Hepatocyte (in vitro differentiated cells): ENCODE data around the gene CRACR2B. TPM values are rescaled to one million over a fixed set of nuclear protein-coding genes. Genes with fewer than 3 reads are reported as not detected.
A peak's percentile ranks its signal among the peaks of the same experiment; 100 is the strongest.

Source experiments
- DNase-seq: peaks from one replicate; pipeline ENCODE4 v3.0.0-alpha.2; 2016; ENCODE audit warnings: low spot score
- H2AFZ ChIP-seq: fragments of 200-600 bp; sonication (generic); 2 replicates; pipeline ENCODE4 v1.6.0; 2016; ENCODE audit warnings: antibody characterized with exemption, mild to moderate bottlenecking
- H3K27ac ChIP-seq: fragments of 200-600 bp; sonication (generic); 2 replicates; pipeline ENCODE4 v1.5.1; 2016; ENCODE audit warnings: mild to moderate bottlenecking
- H3K27me3 ChIP-seq: fragments of 200-600 bp; sonication (generic); 2 replicates; pipeline ENCODE4 v1.6.1; 2016
- H3K36me3 ChIP-seq: fragments of 200-600 bp; sonication (generic); replicated peaks from 2 replicates; pipeline ENCODE4 v1.5.1; 2016; ENCODE audit warnings: low read depth; ENCODE audit not compliant: insufficient read depth
- H3K4me1 ChIP-seq: fragments of 200-600 bp; sonication (generic); 2 replicates; pipeline ENCODE4 v1.5.1; 2016; ENCODE audit warnings: mild to moderate bottlenecking, moderate library complexity; ENCODE audit not compliant: insufficient read depth
- H3K4me2 ChIP-seq: fragments of 200-600 bp; sonication (generic); 2 replicates; pipeline ENCODE4 v1.6.0; 2016
- H3K4me3 ChIP-seq: fragments of 200-600 bp; sonication (generic); 2 replicates; pipeline ENCODE4 v1.5.1; 2016; ENCODE audit warnings: mild to moderate bottlenecking
- H3K79me2 ChIP-seq: fragments of 200-600 bp; sonication (generic); 2 replicates; pipeline ENCODE4 v1.6.0; 2017; ENCODE audit warnings: mild to moderate bottlenecking
- H3K9me2 ChIP-seq: fragments of 200-600 bp; sonication (generic); replicated peaks from 2 replicates; pipeline ENCODE4 v1.6.0; 2017; ENCODE audit warnings: mild to moderate bottlenecking; ENCODE audit not compliant: insufficient read depth
- H3K9me3 ChIP-seq: fragments of 200-600 bp; sonication (generic); 2 replicates; pipeline ENCODE4 v1.5.1; 2016; ENCODE audit warnings: low read depth, mild to moderate bottlenecking
- H4K20me1 ChIP-seq: fragments of 200-600 bp; sonication (generic); 2 replicates; pipeline ENCODE4 v1.6.0; 2016; ENCODE audit warnings: mild to moderate bottlenecking; ENCODE audit not compliant: insufficient read depth, poor library complexity, severe bottlenecking
- CTCF ChIP-seq: fragments of 200-600 bp; sonication (generic); IDR thresholded peaks from 2 replicates; pipeline ENCODE4 v1.5.1; 2016; ENCODE audit warnings: antibody characterized with exemption, mild to moderate bottlenecking; ENCODE audit not compliant: poor library complexity
- EZH2 ChIP-seq: fragments of 200-600 bp; sonication (generic); IDR thresholded peaks from 2 replicates; pipeline ENCODE4 v1.6.1; 2016; ENCODE audit warnings: antibody characterized with exemption, mild to moderate bottlenecking, borderline replicate concordance
- EZH2phosphoT487 ChIP-seq: fragments of 200-600 bp; sonication (generic); IDR thresholded peaks from one replicate; pipeline ENCODE4 v1.6.1; 2018; ENCODE audit warnings: antibody characterized with exemption, mild to moderate bottlenecking, low read depth, moderate library complexity; ENCODE audit not compliant: unreplicated experiment, severe bottlenecking
- WGBS: methylation state at CpG from one replicate; pipeline ENCODE4 v1.1.6; 2016; ENCODE audit warnings: low lambda C conversion rate; ENCODE audit errors: missing lambda C conversion rate; 5-methylcytosine and 5-hydroxymethylcytosine counted together
- polyA plus RNA-seq: library from polyadenylated mRNA; unstranded; fragments of >200 nt; fragmentation: Nextera tagmentation; extraction: Ambion mirVana; gene quantifications from 2 replicates; pipeline ENCODE4 v1.2.1, GENCODE V29; 2016
- total RNA-seq: library from RNA; depleted of rRNA; stranded (reverse); fragments of >200 nt; gene quantifications from 2 replicates; pipeline ENCODE4 v1.2.3, GENCODE V29; 2014

The CRACR2B gene
- total and polyA plus RNA-seq, 2 experiments from 2014 or later: 9.7 to 33.2 TPM

- no peak overlapping the region for H2AFZ ChIP-seq
- H3K9me3 ChIP-seq: no peaks in the 10 kb centered on the region
- TF ChIP-seq EZH2phosphoT487 (no peak), CTCF (no peak), EZH2 (no peak)
- H3K4me2 ChIP-seq: no peak overlapping the region
- peaks cover 16% of the 10 kb centered on the region for H4K20me1 ChIP-seq
- H3K4me1 ChIP-seq: peaks cover 35% of the 10 kb centered on the region
- H3K9me2 ChIP-seq: no peaks in the 10 kb centered on the region
- no peaks in the 10 kb centered on the region for H3K36me3 ChIP-seq
- H3K4me3 ChIP-seq: no peak overlapping the region
- peaks cover 21% of the 10 kb centered on the region for H3K27me3 ChIP-seq
- WGBS: 86% methylated on average over 10 of the region's 11 CpGs
- H3K79me2 ChIP-seq: peaks cover 19% of the 10 kb centered on the region
- no peak for DNase-seq
- H3K27ac ChIP-seq: no peak overlapping the region
Observed at GRCh38 chr11:824942-825341, 2.8 kb upstream of the CRACR2B start.

GRCh38 chr11:825366-826226 is 2.1 kb upstream of the CRACR2B start:
- no peak overlapping the region for H3K4me3 ChIP-seq
- H3K4me1 ChIP-seq: peaks cover 37% of the 10 kb centered on the region
- H3K9me2 ChIP-seq: no peaks in the 10 kb centered on the region
- H3K36me3 ChIP-seq: no peaks in the 10 kb centered on the region
- H3K4me2 ChIP-seq: peak overlapping the region; percentile 96
- H3K27ac ChIP-seq: no peak overlapping the region
- DNase-seq: no peak
- 77% methylated on average over 12 of the region's 12 CpGs for WGBS
- TF ChIP-seq EZH2: no peak
- H4K20me1 ChIP-seq: peaks cover 15% of the 10 kb centered on the region
- H3K27me3 ChIP-seq: peaks cover 21% of the 10 kb centered on the region
- no peaks in the 10 kb centered on the region for H3K9me3 ChIP-seq
- peaks cover 14% of the 10 kb centered on the region for H3K79me2 ChIP-seq
- H2AFZ ChIP-seq: no peak overlapping the region

GRCh38 chr11:826227-826621 is 1.5 kb upstream of the CRACR2B start:
- Histone ChIP-seq H3K27ac (peak overlapping the region; percentile 83), H3K9me3 (no peaks in the 10 kb centered on the region), H3K36me3 (no peaks in the 10 kb centered on the region), H3K4me1 (peaks cover 35% of the 10 kb centered on the region), H3K79me2 (peaks cover 8% of the 10 kb centered on the region), H3K4me3 (no peak overlapping the region), H4K20me1 (peaks cover 9% of the 10 kb centered on the region), H3K27me3 (peaks cover 21% of the 10 kb centered on the region), H3K9me2 (no peaks in the 10 kb centered on the region), H3K4me2 (peak overlapping the region; percentile 96), H2AFZ (no peak overlapping the region)
- TF ChIP-seq EZH2phosphoT487 (no peak), CTCF (no peak), EZH2 (no peak)
- 69% methylated on average over 9 of the region's 9 CpGs for WGBS
- DNase-seq: no peak

GRCh38 chr11:826836-827145 is 928 bp upstream of the CRACR2B start:
- Histone ChIP-seq H2AFZ (peak overlapping the region; percentile 49), H3K4me1 (peaks cover 37% of the 10 kb centered on the region)

More at GRCh38 chr11:826836-827145, 928 bp upstream of the CRACR2B start:
- Histone ChIP-seq H3K36me3 (no peaks in the 10 kb centered on the region), H3K9me2 (no peaks in the 10 kb centered on the region), H3K27ac (peak overlapping the region; percentile 83), H3K9me3 (no peaks in the 10 kb centered on the region), H3K4me3 (peak overlapping the region; percentile 14), H3K27me3 (peaks cover 21% of the 10 kb centered on the region), H3K79me2 (peaks cover 2% of the 10 kb centered on the region), H3K4me2 (peak overlapping the region; percentile 96), H4K20me1 (peaks cover 3% of the 10 kb centered on the region)
- DNase-seq: no peak
- TF ChIP-seq EZH2: peak; percentile 72
- TF ChIP-seq CTCF: no peak
- WGBS: 3% methylated on average over 21 of the region's 22 CpGs
